ENCODE data around the gene RNF126. TPM values are rescaled to one million over a fixed set of nuclear protein-coding genes. Genes with fewer than 3 reads are reported as not detected.
A peak's percentile ranks its signal among the peaks of the same experiment; 100 is the strongest.

RNF126 gene
- total RNA-seq, 2 donors from 2014 or later: 47.8 to 61.9 TPM

DNA sequence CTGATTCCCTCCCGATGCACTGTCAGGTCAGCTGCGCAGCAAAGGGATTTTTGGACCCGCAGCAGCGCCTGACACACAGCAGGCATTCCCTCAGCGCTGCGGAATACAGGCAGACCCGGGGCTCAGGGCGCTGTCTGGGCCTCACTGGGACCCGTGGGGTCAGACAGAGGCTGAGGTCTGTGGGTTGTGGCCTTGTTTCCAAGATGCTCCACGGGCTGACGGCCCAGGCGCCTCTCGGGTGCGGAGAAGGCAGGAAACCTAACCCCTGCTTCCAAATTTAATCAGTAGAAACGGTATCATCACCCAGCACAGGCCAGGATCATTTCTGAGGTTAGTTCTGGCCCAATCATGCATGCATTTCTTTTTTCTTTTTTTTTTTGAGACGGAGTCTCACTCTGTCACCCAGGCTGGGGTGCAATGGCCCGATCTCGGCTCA, 686 bp upstream of the RNF126 start:
- ATAC-seq (ENCODE audit: insufficient number of reproducible peaks, low FRiP score, low read depth) (no peak), DNase-seq (ENCODE audit: low spot score) (no peak)
- Histone ChIP-seq H3K27ac (peak overlapping the region; percentile 86 to 91), H3K36me3 (no peaks in the 10 kb centered on the region), H3K9me3 (no peaks in the 10 kb centered on the region), H3K4me1 (ENCODE audit: control insufficient read depth in 1 of 2, low read depth in 2 of 2) (peaks cover 28 to 57% of the 10 kb centered on the region in 2 donors), H3K4me3 (peak overlapping the region; percentile 100), H3K27me3 (replicated peaks; ENCODE audit: insufficient read depth) (no peaks in the 10 kb centered on the region)
- TF ChIP-seq, protein P1, sequence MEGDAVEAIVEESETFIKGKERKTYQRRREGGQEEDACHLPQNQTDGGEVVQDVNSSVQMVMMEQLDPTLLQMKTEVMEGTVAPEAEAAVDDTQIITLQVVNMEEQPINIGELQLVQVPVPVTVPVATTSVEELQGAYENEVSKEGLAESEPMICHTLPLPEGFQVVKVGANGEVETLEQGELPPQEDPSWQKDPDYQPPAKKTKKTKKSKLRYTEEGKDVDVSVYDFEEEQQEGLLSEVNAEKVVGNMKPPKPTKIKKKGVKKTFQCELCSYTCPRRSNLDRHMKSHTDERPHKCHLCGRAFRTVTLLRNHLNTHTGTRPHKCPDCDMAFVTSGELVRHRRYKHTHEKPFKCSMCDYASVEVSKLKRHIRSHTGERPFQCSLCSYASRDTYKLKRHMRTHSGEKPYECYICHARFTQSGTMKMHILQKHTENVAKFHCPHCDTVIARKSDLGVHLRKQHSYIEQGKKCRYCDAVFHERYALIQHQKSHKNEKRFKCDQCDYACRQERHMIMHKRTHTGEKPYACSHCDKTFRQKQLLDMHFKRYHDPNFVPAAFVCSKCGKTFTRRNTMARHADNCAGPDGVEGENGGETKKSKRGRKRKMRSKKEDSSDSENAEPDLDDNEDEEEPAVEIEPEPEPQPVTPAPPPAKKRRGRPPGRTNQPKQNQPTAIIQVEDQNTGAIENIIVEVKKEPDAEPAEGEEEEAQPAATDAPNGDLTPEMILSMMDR (IDR thresholded peaks at IDR 0.05): no peak

DNA sequence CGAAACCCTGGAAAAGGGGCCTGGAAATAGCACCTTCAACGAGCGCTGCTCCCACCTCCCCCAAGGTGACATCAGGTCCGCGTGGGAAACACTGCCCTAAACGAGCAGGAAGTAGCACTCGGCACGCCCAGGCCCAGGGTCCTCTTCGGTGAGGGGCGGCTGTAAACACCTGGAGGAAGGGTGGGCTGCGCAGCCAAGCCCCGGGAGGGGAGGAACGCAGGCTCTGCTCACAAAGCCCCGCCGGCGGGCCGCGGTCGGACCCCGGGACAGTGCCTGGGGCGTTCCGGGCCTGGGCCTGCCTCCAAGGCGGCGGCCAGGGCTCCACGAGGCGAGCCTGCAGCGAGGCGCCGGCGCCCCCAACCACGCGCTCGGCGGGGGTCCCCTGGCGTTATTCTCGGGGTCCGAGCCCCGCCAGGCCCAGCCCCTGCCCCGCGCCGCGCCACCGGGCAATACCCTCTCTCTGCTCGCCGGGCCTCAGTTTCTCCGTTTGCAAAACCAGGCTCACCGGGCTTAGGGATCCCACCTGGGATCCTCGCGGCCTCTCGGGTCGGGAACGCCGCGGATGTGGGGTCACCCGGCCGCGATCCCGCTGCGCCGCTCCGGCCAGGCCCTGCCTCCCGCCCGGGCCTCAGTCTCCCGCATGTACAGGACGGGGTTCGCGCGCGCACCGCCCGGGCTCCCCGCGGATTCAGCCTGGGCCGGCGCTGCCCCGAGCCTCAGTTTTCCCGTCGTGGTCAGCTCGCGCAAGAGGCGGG, 630 bp downstream of the RNF126 start:
- no peak for ATAC-seq (ENCODE audit: insufficient number of reproducible peaks, low FRiP score, low read depth)
- H3K4me1 ChIP-seq (ENCODE audit: control insufficient read depth in 1 of 2, low read depth in 2 of 2): peaks cover 28 to 70% of the 10 kb centered on the region in 2 donors
- TF ChIP-seq, protein P1 (IDR thresholded peaks at IDR 0.05): no peak
- no peaks in the 10 kb centered on the region for H3K27me3 ChIP-seq (replicated peaks; ENCODE audit: insufficient read depth)
- no peaks in the 10 kb centered on the region for H3K9me3 ChIP-seq
- H3K36me3 ChIP-seq: no peaks in the 10 kb centered on the region
- no peak for DNase-seq (ENCODE audit: low spot score)
- H3K27ac ChIP-seq: peak overlapping the region; percentile 47 to 69
- H3K4me3 ChIP-seq: peak overlapping the region; percentile 100

- no peaks in the 10 kb centered on the region for H3K36me3 ChIP-seq
- TF ChIP-seq, protein P1 (IDR thresholded peaks at IDR 0.05): no peak
- no peaks in the 10 kb centered on the region for H3K9me3 ChIP-seq
- DNase-seq (ENCODE audit: low spot score) (no peak), ATAC-seq (ENCODE audit: insufficient number of reproducible peaks, low FRiP score, low read depth) (no peak)
- peaks cover 28 to 73% of the 10 kb centered on the region in 2 donors for H3K4me1 ChIP-seq (ENCODE audit: control insufficient read depth in 1 of 2, low read depth in 2 of 2)
- no peaks in the 10 kb centered on the region for H3K27me3 ChIP-seq (replicated peaks; ENCODE audit: insufficient read depth)
- H3K27ac ChIP-seq: peak overlapping the region; percentile 43 to 69
- peak overlapping the region; percentile 100 for H3K4me3 ChIP-seq
Measured at GRCh38 chr19:661427-662196, 1.4 kb downstream of the RNF126 start.

DNA sequence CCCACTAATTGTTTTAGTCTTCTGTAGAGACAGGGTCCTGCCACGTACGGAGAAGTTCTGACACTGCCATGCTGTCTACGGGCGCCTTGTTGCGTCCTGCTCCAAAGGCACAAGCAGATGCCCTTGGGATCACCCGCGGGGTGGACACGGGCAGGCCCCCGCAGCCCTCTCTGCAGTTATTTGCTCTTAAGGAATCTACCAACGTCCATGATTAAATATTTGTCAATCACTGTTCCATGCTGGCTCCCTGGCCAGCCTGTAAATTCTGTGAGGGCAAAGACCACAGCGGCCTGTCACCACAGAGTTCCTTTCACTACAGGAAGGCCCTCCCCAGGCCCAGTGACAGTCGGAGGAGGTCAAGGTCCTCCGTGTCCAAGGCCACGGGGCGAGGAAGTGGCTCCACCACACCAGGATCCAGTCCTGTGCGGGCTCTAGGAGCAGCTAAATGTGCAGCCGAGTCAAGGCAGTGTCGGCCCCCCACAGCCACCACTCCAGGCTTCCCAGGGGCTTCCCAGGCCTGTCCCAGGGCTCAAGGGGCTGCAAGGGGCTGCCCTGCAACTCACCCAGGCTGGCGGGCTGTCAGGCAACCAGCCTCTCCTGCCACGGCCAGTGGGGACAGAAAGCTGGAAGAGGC, 2.1 kb downstream of the RNF126 start:
- TF ChIP-seq, protein P1 (IDR thresholded peaks at IDR 0.05): no peak
- DNase-seq (ENCODE audit: low spot score): no peak
- ATAC-seq (ENCODE audit: insufficient number of reproducible peaks, low FRiP score, low read depth): no peak
- peak overlapping the region in 1 of 2 donors; percentile 12 for H3K27ac ChIP-seq
- H3K4me3 ChIP-seq: peak overlapping the region; percentile 100
- H3K36me3 ChIP-seq: no peaks in the 10 kb centered on the region
- H3K9me3 ChIP-seq: no peaks in the 10 kb centered on the region
- no peaks in the 10 kb centered on the region for H3K27me3 ChIP-seq (replicated peaks; ENCODE audit: insufficient read depth)
- H3K4me1 ChIP-seq (ENCODE audit: control insufficient read depth in 1 of 2, low read depth in 2 of 2): peaks cover 28 to 73% of the 10 kb centered on the region in 2 donors
